Measurements from ENCODE around the gene RAB19. TPM values are rescaled to one million over a fixed set of nuclear protein-coding genes. Genes with fewer than 3 reads are reported as not detected.
"Not testable (repeated sequence)": the region's sequence is repeated elsewhere in the genome, so short reads cannot be mapped to it uniquely, and the experiment has no call there.

Gene RAB19
- total and polyA plus RNA-seq, 4 donors, result 0.24 to 3.2 (median 2.0) TPM

DNA sequence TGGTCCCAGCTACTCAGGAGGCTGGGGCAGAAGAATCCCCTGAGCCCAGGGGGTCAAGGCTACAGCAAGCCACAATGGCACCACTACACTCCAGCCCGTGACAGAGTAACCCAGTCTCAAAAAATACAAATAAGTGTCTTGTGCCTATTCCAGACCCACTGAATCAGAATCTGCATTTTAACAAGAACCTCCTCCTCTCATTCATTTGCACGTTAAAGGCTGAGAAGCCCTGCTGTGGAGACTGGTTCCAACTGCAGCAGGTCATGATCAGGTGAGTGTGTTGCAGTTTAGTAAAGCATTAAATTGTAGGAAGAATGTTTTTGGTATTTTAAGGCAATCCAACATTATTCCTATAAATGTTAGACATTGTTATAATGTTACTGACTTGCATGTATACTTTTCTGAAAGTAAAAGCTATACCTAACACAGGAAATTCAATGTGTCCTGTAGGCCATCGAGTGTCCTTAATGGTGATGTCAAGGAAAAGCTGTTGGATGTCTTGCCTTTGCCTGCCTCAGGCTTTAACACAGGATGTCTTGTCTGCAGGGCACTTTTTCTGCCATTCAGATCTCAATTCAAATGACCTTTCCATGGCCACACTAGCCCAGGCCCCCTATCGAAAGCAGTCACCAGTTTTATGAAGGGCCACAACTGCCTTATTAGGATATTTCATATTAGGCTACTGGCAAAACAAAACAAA is 45.1 kb downstream of the RAB19 start:
- no peaks in the 10 kb centered on the region for H3K9me3 ChIP-seq (ENCODE audit: control insufficient read depth in 4 of 4, insufficient read depth in 3 of 4, low read length in 3 of 4)
- H3K9ac ChIP-seq (ENCODE audit: insufficient read depth in 1 of 2, low read length in 2 of 2), result no peak overlapping the region
- H3K27ac ChIP-seq (ENCODE audit: low read depth in 1 of 2, low read length in 1 of 2), result no peak overlapping the region
- H3K4me1 ChIP-seq (ENCODE audit: control insufficient read depth in 5 of 5, insufficient read depth in 5 of 5, low read length in 5 of 5), result peaks cover 0 to 5% (median 0%) of the 10 kb centered on the region in 5 donors
- WGBS, 2 donors, result 85 to 90% methylated on average over 4 of the region's 4 CpGs
- H3K27me3 ChIP-seq (ENCODE audit: control insufficient read depth in 3 of 3, insufficient read depth in 3 of 3, low read length in 2 of 3), result no peaks in the 10 kb centered on the region
- H3K4me3 ChIP-seq, result no peak overlapping the region
- peaks cover 0 to 2% (median under 1%) of the 10 kb centered on the region in 4 donors for H3K36me3 ChIP-seq (ENCODE audit: control insufficient read depth in 4 of 4, insufficient read depth in 4 of 4, low read length in 4 of 4)
- ATAC-seq (ENCODE audit: insufficient read depth, low FRiP score) (no peak), DNase-seq (no peak)
- TF ChIP-seq, protein P1, sequence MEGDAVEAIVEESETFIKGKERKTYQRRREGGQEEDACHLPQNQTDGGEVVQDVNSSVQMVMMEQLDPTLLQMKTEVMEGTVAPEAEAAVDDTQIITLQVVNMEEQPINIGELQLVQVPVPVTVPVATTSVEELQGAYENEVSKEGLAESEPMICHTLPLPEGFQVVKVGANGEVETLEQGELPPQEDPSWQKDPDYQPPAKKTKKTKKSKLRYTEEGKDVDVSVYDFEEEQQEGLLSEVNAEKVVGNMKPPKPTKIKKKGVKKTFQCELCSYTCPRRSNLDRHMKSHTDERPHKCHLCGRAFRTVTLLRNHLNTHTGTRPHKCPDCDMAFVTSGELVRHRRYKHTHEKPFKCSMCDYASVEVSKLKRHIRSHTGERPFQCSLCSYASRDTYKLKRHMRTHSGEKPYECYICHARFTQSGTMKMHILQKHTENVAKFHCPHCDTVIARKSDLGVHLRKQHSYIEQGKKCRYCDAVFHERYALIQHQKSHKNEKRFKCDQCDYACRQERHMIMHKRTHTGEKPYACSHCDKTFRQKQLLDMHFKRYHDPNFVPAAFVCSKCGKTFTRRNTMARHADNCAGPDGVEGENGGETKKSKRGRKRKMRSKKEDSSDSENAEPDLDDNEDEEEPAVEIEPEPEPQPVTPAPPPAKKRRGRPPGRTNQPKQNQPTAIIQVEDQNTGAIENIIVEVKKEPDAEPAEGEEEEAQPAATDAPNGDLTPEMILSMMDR (IDR thresholded peaks at IDR 0.05; ENCODE audit: control extremely low read depth, extremely low read depth), result no peak

DNA sequence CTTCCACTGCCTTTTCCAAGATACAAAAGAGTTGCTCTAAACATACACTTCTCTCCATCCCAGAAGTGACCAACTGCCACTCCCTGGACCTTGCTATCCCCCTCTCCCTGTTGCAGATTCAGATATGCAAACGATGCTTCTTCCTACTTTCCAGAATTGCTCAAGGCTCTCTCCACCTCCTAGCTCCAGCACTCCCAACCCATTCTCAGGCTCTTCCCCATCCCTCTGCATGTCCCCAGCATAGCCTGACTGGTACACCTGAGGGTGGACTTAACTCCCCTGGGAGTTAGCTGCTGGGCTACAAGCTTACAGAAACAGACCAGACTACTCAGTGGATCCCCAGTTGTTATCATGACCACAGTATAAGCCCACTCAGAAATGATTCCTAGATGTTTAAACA is 47.9 kb downstream of the RAB19 start:
- DNase-seq (no peak), ATAC-seq (ENCODE audit: insufficient read depth, low FRiP score) (no peak)
- H3K9me3 ChIP-seq (ENCODE audit: control insufficient read depth in 4 of 4, insufficient read depth in 3 of 4, low read length in 3 of 4), result no peaks in the 10 kb centered on the region
- TF ChIP-seq, protein P1 (IDR thresholded peaks at IDR 0.05; ENCODE audit: control extremely low read depth, extremely low read depth), result no peak
- H3K27me3 ChIP-seq (ENCODE audit: control insufficient read depth in 3 of 3, insufficient read depth in 3 of 3, low read length in 2 of 3), result no peaks in the 10 kb centered on the region
- no peak overlapping the region for H3K9ac ChIP-seq (ENCODE audit: insufficient read depth in 1 of 2, low read length in 2 of 2)
- H3K4me1 ChIP-seq (ENCODE audit: control insufficient read depth in 5 of 5, insufficient read depth in 5 of 5, low read length in 5 of 5), result peaks cover 0 to 6% (median 0%) of the 10 kb centered on the region in 5 donors
- no peak overlapping the region for H3K27ac ChIP-seq (ENCODE audit: low read depth in 1 of 2, low read length in 1 of 2)
- WGBS, 2 donors, result 67% methylated on average over 1 of the region's 1 CpG; no CpG with 5 or more reads in 1 of the 2 donors
- peaks cover 15 to 25% (median 20%) of the 10 kb centered on the region in 4 donors for H3K36me3 ChIP-seq (ENCODE audit: control insufficient read depth in 4 of 4, insufficient read depth in 4 of 4, low read length in 4 of 4)
- H3K4me3 ChIP-seq, result no peak overlapping the region

DNA sequence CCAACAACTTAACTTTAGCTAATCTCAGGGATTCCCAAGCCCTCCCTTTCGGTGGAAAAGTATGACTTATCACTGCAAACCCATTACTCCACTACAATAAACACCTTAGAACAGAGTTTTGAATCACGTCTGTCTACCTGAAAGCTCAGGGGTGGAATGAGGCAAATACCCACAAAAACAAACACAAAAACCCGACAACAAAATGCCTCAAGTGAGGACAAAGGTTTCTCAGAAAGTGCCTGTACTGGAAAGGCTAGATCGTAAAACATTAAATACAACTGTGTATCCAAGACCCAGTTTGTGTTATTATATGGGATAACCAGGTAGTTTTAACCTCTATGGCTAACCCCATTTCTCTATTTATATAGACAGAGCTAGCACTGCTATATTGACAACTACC is 49.4 kb downstream of the RAB19 start:
- DNase-seq (no peak), ATAC-seq (ENCODE audit: insufficient read depth, low FRiP score) (no peak)
- peaks cover 15 to 30% (median 26%) of the 10 kb centered on the region in 4 donors for H3K36me3 ChIP-seq (ENCODE audit: control insufficient read depth in 4 of 4, insufficient read depth in 4 of 4, low read length in 4 of 4)
- TF ChIP-seq, protein P1 (IDR thresholded peaks at IDR 0.05; ENCODE audit: control extremely low read depth, extremely low read depth), result no peak
- 94% methylated on average over 4 of the region's 4 CpGs for WGBS, 2 donors
- no peaks in the 10 kb centered on the region for H3K27me3 ChIP-seq (ENCODE audit: control insufficient read depth in 3 of 3, insufficient read depth in 3 of 3, low read length in 2 of 3)
- H3K9ac ChIP-seq (ENCODE audit: insufficient read depth in 1 of 2, low read length in 2 of 2), result no peak overlapping the region
- no peaks in the 10 kb centered on the region for H3K9me3 ChIP-seq (ENCODE audit: control insufficient read depth in 4 of 4, insufficient read depth in 3 of 4, low read length in 3 of 4)
- H3K27ac ChIP-seq (ENCODE audit: low read depth in 1 of 2, low read length in 1 of 2), result no peak overlapping the region
- H3K4me3 ChIP-seq, result no peak overlapping the region
- peaks cover 0 to 6% (median 0%) of the 10 kb centered on the region in 5 donors for H3K4me1 ChIP-seq (ENCODE audit: control insufficient read depth in 5 of 5, insufficient read depth in 5 of 5, low read length in 5 of 5)

DNA sequence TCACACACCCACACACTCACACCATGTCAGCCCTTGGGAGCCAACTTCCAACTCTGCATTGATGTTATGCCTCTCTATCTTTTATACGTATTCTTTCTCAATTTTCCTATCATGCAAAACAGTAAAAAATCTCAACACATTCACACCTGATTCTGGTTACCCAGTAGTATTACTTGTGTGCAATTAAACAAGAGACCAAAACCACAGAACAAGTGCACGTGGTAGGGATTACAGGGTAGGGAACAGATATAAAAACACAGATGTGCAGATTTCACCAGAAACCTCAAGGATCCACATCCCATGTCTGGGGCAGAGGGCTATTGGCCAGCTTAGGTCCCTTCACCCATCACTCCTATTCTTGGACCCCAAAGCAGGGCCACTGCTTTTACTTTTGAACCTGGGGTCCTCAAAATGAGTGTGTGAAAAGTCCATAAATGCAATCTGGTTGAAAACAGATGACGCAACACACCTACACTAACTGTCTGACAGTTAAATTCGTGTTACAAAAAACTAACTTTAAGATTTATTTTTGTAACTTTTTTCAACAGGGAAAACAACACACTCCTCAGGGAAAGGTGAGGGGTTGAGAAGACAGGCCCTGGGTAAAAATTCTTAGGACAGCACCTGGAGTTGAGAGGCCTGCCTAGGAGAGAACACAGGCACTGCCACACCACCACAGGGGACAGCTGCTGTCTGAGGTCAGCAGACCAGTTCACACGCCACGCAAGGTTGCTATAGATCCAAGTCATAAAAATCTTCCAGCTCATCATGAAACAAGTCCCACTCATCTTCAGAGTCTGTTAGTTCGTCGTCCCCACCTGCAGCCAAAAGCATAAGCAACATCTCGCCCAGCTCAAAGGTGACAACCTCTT is 50.2 kb downstream of the RAB19 start:
- DNase-seq; ATAC-seq (ENCODE audit: insufficient read depth, low FRiP score); H3K4me3 ChIP-seq; H3K9ac ChIP-seq (ENCODE audit: insufficient read depth in 1 of 2, low read length in 2 of 2); H3K4me1 ChIP-seq (ENCODE audit: control insufficient read depth in 5 of 5, insufficient read depth in 5 of 5, low read length in 5 of 5); H3K27me3 ChIP-seq (ENCODE audit: control insufficient read depth in 3 of 3, insufficient read depth in 3 of 3, low read length in 2 of 3); H3K9me3 ChIP-seq (ENCODE audit: control insufficient read depth in 4 of 4, insufficient read depth in 3 of 4, low read length in 3 of 4); H3K27ac ChIP-seq (ENCODE audit: low read depth in 1 of 2, low read length in 1 of 2): not testable (repeated sequence)
- 85 to 88% methylated on average over 9 of the region's 9 CpGs for WGBS, 2 donors
- peaks cover 18 to 38% (median 32%) of the 10 kb centered on the region in 4 donors for H3K36me3 ChIP-seq (ENCODE audit: control insufficient read depth in 4 of 4, insufficient read depth in 4 of 4, low read length in 4 of 4)

Data from lung (tissue), 12 donors.